ENCODE results near the gene NPY5R.

NPY5R gene

DNA sequence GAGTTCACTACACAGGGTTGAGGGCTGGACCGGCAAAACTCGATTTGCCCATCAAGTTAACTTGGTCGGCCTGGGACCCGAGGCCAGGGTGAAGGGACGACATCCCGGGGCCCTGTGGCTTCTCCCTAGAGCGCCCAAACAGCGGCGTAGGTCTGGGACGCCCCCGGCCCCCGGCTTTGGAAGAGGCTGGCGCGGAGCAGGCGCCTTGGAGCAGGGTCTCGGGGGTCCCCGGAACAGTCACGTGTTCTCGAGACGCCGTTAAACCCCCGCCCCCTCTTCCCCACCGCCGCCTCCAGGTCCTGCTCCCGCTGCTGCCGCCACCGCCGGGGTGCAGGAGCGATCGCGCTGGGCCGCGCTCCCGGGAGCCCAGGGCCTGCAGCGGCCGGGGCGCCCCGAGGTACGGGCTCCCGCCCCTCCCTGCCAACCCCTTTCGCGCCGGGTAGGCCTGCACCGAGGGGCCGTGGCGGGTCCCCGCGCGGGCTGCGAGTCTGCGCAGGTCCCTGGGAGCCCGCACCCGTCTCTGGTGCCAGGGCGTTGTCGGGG is at the start of gene NPY5R:
Gene NPY5R, plus strand, starts transcription at position 289 of the 543 bp plus-strand sequence. CDS start 6,382 bp downstream, outside the sequence.
- TF ChIP-seq ZFX (IDR thresholded peaks at IDR 0.05) = no peak
- TF ChIP-seq, protein P1, sequence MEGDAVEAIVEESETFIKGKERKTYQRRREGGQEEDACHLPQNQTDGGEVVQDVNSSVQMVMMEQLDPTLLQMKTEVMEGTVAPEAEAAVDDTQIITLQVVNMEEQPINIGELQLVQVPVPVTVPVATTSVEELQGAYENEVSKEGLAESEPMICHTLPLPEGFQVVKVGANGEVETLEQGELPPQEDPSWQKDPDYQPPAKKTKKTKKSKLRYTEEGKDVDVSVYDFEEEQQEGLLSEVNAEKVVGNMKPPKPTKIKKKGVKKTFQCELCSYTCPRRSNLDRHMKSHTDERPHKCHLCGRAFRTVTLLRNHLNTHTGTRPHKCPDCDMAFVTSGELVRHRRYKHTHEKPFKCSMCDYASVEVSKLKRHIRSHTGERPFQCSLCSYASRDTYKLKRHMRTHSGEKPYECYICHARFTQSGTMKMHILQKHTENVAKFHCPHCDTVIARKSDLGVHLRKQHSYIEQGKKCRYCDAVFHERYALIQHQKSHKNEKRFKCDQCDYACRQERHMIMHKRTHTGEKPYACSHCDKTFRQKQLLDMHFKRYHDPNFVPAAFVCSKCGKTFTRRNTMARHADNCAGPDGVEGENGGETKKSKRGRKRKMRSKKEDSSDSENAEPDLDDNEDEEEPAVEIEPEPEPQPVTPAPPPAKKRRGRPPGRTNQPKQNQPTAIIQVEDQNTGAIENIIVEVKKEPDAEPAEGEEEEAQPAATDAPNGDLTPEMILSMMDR (conservative IDR thresholded peaks at IDR 0.05) = no peak
- H3K27ac ChIP-seq = no peak within 1 kb of the TSS

DNA sequence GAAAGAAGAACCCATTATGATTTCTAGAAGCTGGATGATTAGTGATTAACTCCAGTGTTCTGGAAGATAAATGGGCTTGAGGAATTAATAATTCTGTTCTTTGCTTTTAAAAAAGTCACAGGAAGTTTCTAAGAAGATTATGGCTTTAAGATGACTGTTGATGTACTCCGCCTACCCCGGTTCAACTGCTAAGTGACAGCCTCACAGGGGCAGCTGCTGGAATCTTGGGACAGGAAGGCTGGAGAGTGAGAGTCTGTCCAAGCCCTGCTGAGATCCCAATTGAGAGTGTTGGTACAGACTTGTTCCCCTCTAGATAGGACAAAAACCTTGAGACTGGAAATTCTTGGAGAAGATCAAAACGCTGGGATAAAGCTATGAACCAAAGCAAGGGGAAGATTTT is 48.6 kb upstream of the NPY5R start:
- TF ChIP-seq ZFX (IDR thresholded peaks at IDR 0.05) = no peak
- TF ChIP-seq, protein P1 (conservative IDR thresholded peaks at IDR 0.05) = no peak
- no peak overlapping the region for H3K27ac ChIP-seq

DNA sequence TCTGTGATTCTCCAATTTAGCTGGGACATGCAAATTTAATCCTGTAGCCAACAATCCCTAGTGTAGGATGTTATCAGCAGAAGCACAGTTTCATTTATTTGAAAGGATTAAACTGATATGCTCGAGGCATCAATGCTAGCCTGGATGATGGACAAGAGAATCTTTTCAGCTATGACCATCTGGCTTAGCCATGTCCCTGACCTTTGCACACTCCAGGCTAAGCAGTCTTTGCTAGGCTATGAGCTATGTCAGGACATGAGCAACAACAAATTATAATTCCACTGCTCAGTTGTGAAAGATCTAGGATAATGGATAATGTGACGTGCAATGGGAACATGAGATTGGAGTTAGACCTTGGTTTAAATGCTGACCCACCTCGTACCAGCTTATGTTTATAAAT is 43.2 kb upstream of the NPY5R start:
- H3K27ac ChIP-seq = no peak overlapping the region
- no peak for TF ChIP-seq ZFX (IDR thresholded peaks at IDR 0.05)
- TF ChIP-seq, protein P1 (conservative IDR thresholded peaks at IDR 0.05) = no peak

DNA sequence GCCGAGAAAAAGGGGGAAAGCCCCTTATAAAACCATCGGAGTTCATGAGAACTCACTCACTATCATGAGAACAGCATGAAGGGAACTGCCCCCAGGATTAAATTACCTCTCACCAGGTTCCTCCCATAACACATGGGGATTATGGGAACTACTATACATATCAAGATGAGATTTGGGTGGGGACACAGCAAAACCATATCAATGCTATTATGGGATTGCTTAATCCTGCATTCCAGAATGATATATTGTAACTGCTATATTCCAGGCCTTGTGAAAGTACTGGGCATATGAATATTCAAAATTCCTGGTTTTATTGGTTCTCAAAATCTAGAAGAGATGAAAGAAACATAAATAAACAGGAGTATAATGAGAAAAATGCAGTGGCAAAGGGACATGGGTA is 40.6 kb upstream of the NPY5R start:
- TF ChIP-seq ZFX (IDR thresholded peaks at IDR 0.05) = no peak
- TF ChIP-seq, protein P1 (conservative IDR thresholded peaks at IDR 0.05) = no peak
- H3K27ac ChIP-seq = no peak overlapping the region

DNA sequence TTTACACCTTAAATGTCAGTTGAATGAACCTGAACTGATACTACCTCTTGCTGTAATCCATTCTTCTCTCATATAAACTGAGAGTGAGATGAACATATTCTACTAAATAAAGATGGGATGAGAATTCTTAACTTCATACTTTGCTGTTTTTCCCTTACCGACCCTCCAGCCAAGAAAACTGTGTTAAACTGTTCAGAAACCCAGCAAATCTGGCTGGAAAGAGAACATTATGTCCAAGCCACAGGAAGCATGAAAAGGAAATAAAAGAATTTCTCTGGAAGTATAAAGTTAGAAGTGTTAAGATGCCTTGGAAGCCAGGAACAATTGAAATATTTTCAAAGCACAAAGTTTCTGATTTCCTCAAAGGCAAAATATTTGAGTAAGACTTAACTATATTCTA is 34.2 kb upstream of the NPY5R start:
- H3K27ac ChIP-seq = no peak overlapping the region
- no peak for TF ChIP-seq ZFX (IDR thresholded peaks at IDR 0.05)
- TF ChIP-seq, protein P1 (conservative IDR thresholded peaks at IDR 0.05) = no peak

DNA sequence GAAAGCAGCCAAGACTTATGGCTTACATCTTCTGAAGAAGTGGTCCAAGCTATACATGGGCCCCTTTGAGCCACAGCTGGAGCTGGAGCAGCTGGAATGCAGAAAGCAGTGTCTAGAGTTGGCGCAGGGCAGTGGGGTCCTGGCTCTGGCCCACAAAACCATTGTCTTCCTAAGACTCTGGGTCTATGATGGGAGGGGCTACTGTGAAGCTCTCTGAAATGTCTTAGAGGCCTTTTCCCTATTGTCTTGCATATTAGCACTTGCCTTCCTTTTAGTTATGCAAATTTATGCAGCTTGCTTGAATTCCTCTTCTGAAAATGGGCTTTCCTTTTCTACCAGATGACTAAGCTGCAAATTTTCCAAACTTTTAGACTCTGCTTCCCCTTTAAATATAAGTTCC is 26.6 kb upstream of the NPY5R start:
- no peak overlapping the region for H3K27ac ChIP-seq
- TF ChIP-seq ZFX (IDR thresholded peaks at IDR 0.05) = no peak
- TF ChIP-seq, protein P1 (conservative IDR thresholded peaks at IDR 0.05) = no peak

DNA sequence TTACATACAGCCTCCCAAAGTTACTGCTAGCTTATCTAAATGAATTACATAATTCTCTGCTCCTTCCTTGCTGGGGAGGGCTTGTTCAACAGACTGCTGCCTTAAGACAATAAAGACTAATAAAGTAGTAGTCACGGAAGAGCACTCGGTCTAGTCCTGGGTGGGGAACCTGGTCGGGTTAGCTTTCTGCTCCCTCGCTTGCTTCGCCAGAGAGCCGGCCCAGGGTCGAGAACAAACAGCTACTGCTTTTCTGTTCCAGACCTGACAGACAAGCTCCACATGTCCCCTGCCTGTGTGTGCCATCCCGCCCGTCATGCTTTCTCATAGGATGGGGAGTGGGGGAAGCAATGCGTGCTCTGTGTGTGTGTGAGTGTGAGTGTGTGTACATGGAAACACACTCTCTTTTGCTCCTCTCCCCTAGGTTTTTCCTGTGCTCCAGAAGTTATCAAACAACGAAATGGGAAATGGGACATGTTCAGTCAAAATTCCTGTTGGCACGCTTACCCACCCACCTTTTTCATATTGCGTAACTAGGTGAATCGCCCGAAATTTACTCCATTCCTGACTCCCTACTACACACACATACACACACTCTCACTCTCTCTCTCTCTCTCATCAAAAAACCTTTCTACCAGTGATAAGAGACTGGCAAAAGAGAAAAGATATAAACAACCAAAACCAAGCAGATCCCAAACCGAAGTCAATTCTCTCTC is 12.6 kb upstream of the NPY5R start:
- no peak for TF ChIP-seq ZFX (IDR thresholded peaks at IDR 0.05)
- TF ChIP-seq, protein P1 (conservative IDR thresholded peaks at IDR 0.05) = no peak

More for the DNA sequence above, 12.6 kb upstream of the NPY5R start:
- H3K27ac ChIP-seq = no peak overlapping the region
